Endodermal cell (in vitro differentiated cells): ENCODE data around the gene TTBK1. TPM values are rescaled to one million over a fixed set of nuclear protein-coding genes. Genes with fewer than 3 reads are reported as not detected.
A peak's percentile ranks its signal among the peaks of the same experiment; 100 is the strongest.

Experiments
- DNase-seq: peaks from one replicate; pipeline ENCODE4 v3.0.0-alpha.2; 2017
- H3K27ac ChIP-seq: 2 replicates; pipeline ENCODE4 v1.5.1; 2013; ENCODE audit warnings: mild to moderate bottlenecking, low read depth, low read length, moderate library complexity
- H3K27me3 ChIP-seq: 2 replicates; pipeline ENCODE4 v1.6.1; 2013; ENCODE audit warnings: mild to moderate bottlenecking, low read length, moderate library complexity; ENCODE audit not compliant: insufficient read depth, control insufficient read depth, poor library complexity, severe bottlenecking
- H3K36me3 ChIP-seq: 2 replicates; pipeline ENCODE4 v1.7.0; 2013; ENCODE audit warnings: mild to moderate bottlenecking, low read length, moderate library complexity; ENCODE audit not compliant: control insufficient read depth, insufficient read depth
- H3K4me1 ChIP-seq: one replicate; pipeline ENCODE4 v1.7.0; 2013; ENCODE audit warnings: low read length; ENCODE audit not compliant: control insufficient read depth, insufficient read depth
- H3K4me3 ChIP-seq: 2 replicates; pipeline ENCODE4 v1.5.1; 2013; ENCODE audit warnings: mild to moderate bottlenecking, low read length, moderate library complexity
- H3K9ac ChIP-seq: 2 replicates; pipeline ENCODE4 v1.6.1; 2013; ENCODE audit warnings: mild to moderate bottlenecking, low read length, moderate library complexity; ENCODE audit not compliant: poor library complexity, severe bottlenecking; ENCODE audit errors: extremely low read depth
- H3K9me3 ChIP-seq: 2 replicates; pipeline ENCODE4 v1.6.1; 2013; ENCODE audit warnings: mild to moderate bottlenecking, low read length, moderate library complexity; ENCODE audit not compliant: control insufficient read depth
- H3K27ac Mint-ChIP-seq: 2 replicates; pipeline ENCODE4 v1.8.0; 2020; ENCODE audit warnings: mixed read lengths
- H3K27me3 Mint-ChIP-seq: 2 replicates; pipeline ENCODE4 v1.8.0; 2021; ENCODE audit warnings: mild to moderate bottlenecking, mixed read lengths; ENCODE audit not compliant: insufficient read depth
- H3K36me3 Mint-ChIP-seq: 2 replicates; pipeline ENCODE4 v1.8.0; 2020; ENCODE audit warnings: low read depth, mixed read lengths
- H3K4me1 Mint-ChIP-seq: 2 replicates; pipeline ENCODE4 v1.8.0; 2020; ENCODE audit warnings: mixed read lengths
- H3K4me3 Mint-ChIP-seq: 2 replicates; pipeline ENCODE4 v1.8.0; 2020; ENCODE audit warnings: mild to moderate bottlenecking, moderate library complexity, mixed read lengths
- H3K9me3 Mint-ChIP-seq: 2 replicates; pipeline ENCODE4 v1.8.0; 2020; ENCODE audit warnings: mild to moderate bottlenecking, mixed read lengths
- CTCF ChIP-seq: fragments of 200-600 bp; sonication (generic); conservative IDR thresholded peaks from 2 replicates; pipeline ENCODE4 v1.5.0; 2021; ENCODE audit warnings: antibody characterized with exemption, mild to moderate bottlenecking
- WGBS, 2 experiments: methylation state at CpG; one replicate each; pipeline versions ENCODE4 v1.1.5 to v1.1.7; 2013; ENCODE audit warnings: missing lambda C conversion rate in 2 of 2, mixed read lengths in 1 of 2; ENCODE audit not compliant: insufficient coverage in 1 of 2, insufficient read length in 1 of 2; 5-methylcytosine and 5-hydroxymethylcytosine counted together
- total RNA-seq, 2 donors: library from RNA; stranded (reverse); fragmentation: NEBNext Ultra II Directional in 1 of 2; extraction: Animal tissue kit (Norgen Biotek cat#: 25700) in 1 of 2; gene quantifications; 2 replicates in 1 of 2; 3 replicates in 1 of 2; pipeline ENCODE4 v1.2.1, GENCODE V29; 2021

TTBK1 gene
- total RNA-seq, 2 donors from 2014 or later = 0.62 TPM

GRCh38 chr6:43262780-43263313, 19.6 kb downstream of the TTBK1 start:
- no peak overlapping the region for H3K9ac ChIP-seq
- WGBS, 2 experiments = 89 to 94% methylated on average over 21 to 39 of the region's 39 CpGs

GRCh38 chr6:43263314-43264178, 20.3 kb downstream of the TTBK1 start:
- WGBS, 2 experiments = 50 to 61% methylated on average over 4 to 12 of the region's 12 CpGs
- peak; percentile 88 for TF ChIP-seq CTCF
- peaks cover 34% of the 10 kb centered on the region for H3K4me1 Mint-ChIP-seq
- H3K4me3 Mint-ChIP-seq = no peak overlapping the region
- H3K9me3 Mint-ChIP-seq = no peaks in the 10 kb centered on the region
- H3K27ac Mint-ChIP-seq = peak overlapping the region; percentile 0
- peaks cover 8% of the 10 kb centered on the region for H3K4me1 ChIP-seq
- H3K36me3 ChIP-seq = no peaks in the 10 kb centered on the region
- H3K9me3 ChIP-seq = no peaks in the 10 kb centered on the region
- no peak overlapping the region for H3K27ac ChIP-seq
- peaks cover 4% of the 10 kb centered on the region for H3K27me3 ChIP-seq
- no peak overlapping the region for H3K4me3 ChIP-seq
- H3K27me3 Mint-ChIP-seq = peaks cover 6% of the 10 kb centered on the region
- H3K36me3 Mint-ChIP-seq = no peaks in the 10 kb centered on the region
- no peak overlapping the region for H3K9ac ChIP-seq
- peak; percentile 95 for DNase-seq

More at GRCh38 chr6:43262780-43263313, 19.6 kb downstream of the TTBK1 start:
- no peaks in the 10 kb centered on the region for H3K9me3 ChIP-seq
- DNase-seq = no peak
- Mint-ChIP-seq H3K4me1 (peaks cover 28% of the 10 kb centered on the region), H3K27ac (no peak overlapping the region), H3K27me3 (peaks cover 1% of the 10 kb centered on the region), H3K36me3 (no peaks in the 10 kb centered on the region), H3K9me3 (no peaks in the 10 kb centered on the region), H3K4me3 (no peak overlapping the region)
- no peak for TF ChIP-seq CTCF
- H3K4me1 ChIP-seq = peaks cover 2% of the 10 kb centered on the region
- no peak overlapping the region for H3K27ac ChIP-seq
- no peaks in the 10 kb centered on the region for H3K27me3 ChIP-seq
- no peak overlapping the region for H3K4me3 ChIP-seq
- no peaks in the 10 kb centered on the region for H3K36me3 ChIP-seq

- TF ChIP-seq CTCF = no peak
- Histone ChIP-seq H3K9ac (no peak overlapping the region), H3K36me3 (no peaks in the 10 kb centered on the region), H3K27ac (no peak overlapping the region), H3K9me3 (no peaks in the 10 kb centered on the region), H3K4me3 (no peak overlapping the region), H3K27me3 (peaks cover 12% of the 10 kb centered on the region), H3K4me1 (peaks cover 9% of the 10 kb centered on the region)
- WGBS, 2 experiments = 86 to 90% methylated on average over 5 of the region's 5 CpGs
- Mint-ChIP-seq H3K4me3 (no peak overlapping the region), H3K27me3 (peaks cover 13% of the 10 kb centered on the region), H3K36me3 (no peaks in the 10 kb centered on the region), H3K9me3 (no peaks in the 10 kb centered on the region), H3K27ac (no peak overlapping the region), H3K4me1 (peaks cover 41% of the 10 kb centered on the region)
- no peak for DNase-seq
Observed at GRCh38 chr6:43264599-43265145, 21.4 kb downstream of the TTBK1 start.
